K562 (cell line): ENCODE results near the gene HYPK. TPM values are rescaled to one million over a fixed set of nuclear protein-coding genes. Genes with fewer than 3 reads are reported as not detected.

ENCODE experiments used
- ATAC-seq: fragments of 200-7000 bp; cut with Tn5 transposase; 3 replicates; pipeline ENCODE4 v1.9.1; 2020; ENCODE audit warnings: moderate library complexity
- BruUV-seq: library from RNA; stranded (reverse); fragments of 400-500 nt; replicated peaks from 2 replicates; lab custom pipeline; 2021; lab: Mats Ljungman, UMichigan
- CTCF ChIA-PET: fragments of 300-600 bp; formaldehyde crosslinking; extraction: SDS; loops from one replicate; lab custom pipeline; 2021; ENCODE audit warnings: low intra/inter-chr PET ratio; lab: Yijun Ruan, JAX
- POLR2A ChIA-PET: fragments of 300-600, 350-650 bp; sonication (Branson Sonifier 250); formaldehyde crosslinking; extraction: SDS; loops from one replicate; lab custom pipeline; 2021; ENCODE audit warnings: antibody characterized with exemption, inconsistent platforms; lab: Yijun Ruan, JAX
- DNase-seq, 4 experiments: peaks; one replicate each; pipeline versions ENCODE4 v3.0.0 to v3.0.0-alpha.2; 2011 to 2018; ENCODE audit warnings: low spot score in 3 of 4, mixed read lengths in 3 of 4; ENCODE audit errors: extremely low read depth in 1 of 4
- FAIRE-seq: peaks from 2 replicates; lab custom pipeline; 2011; peaks lifted over from hg19 to GRCh38; lab: Jason Lieb, UNC
- H2AFZ ChIP-seq: 2 replicates; pipeline ENCODE4 v1.6.0; 2011; ENCODE audit warnings: low read depth, low read length, control low read depth, inconsistent platforms
- H3K27ac ChIP-seq: fragments of 200-600 bp; 3 replicates; pipeline ENCODE4 v1.8.0; 2011; ENCODE audit warnings: low read depth, mild to moderate bottlenecking, control low read depth, inconsistent platforms, low read length, moderate library complexity, mixed read lengths; ENCODE audit errors: extremely low read depth
- H3K27me3 ChIP-seq, 2 experiments: fragments of 300-600 bp in 1 of 2; 2 replicates in 1 of 2; 3 replicates in 1 of 2; pipeline versions ENCODE4 v1.6.0 to v1.8.0; 2011; ENCODE audit warnings: inconsistent platforms in 2 of 2, low read length in 2 of 2, mild to moderate bottlenecking in 1 of 2, mixed read lengths in 1 of 2, moderate library complexity in 1 of 2; ENCODE audit not compliant: control insufficient read depth in 2 of 2, insufficient read depth in 2 of 2
- H3K36me3 ChIP-seq: fragments of 300-600 bp; 3 replicates; pipeline ENCODE4 v1.8.0; 2011; ENCODE audit warnings: mild to moderate bottlenecking, low read length, inconsistent platforms; ENCODE audit not compliant: control insufficient read depth, insufficient read depth
- H3K4me1 ChIP-seq, 2 experiments: fragments of 200-600 bp in 1 of 2; replicated peaks in 1 of 2; 2 replicates in 1 of 2; 3 replicates in 1 of 2; pipeline versions ENCODE4 v1.5.1 to v1.8.0; 2011; ENCODE audit warnings: inconsistent platforms in 2 of 2, low read length in 2 of 2, mild to moderate bottlenecking in 1 of 2, mixed read lengths in 1 of 2, moderate library complexity in 1 of 2; ENCODE audit not compliant: control insufficient read depth in 2 of 2, insufficient read depth in 2 of 2
- H3K4me2 ChIP-seq: 2 replicates; pipeline ENCODE4 v1.6.1; 2011; ENCODE audit warnings: low read length, control low read depth, inconsistent platforms, mixed read lengths; ENCODE audit not compliant: insufficient read depth
- H3K4me3 ChIP-seq: fragments of 200-600 bp; sonication (generic), shearing (Covaris generic); 2 replicates; pipeline ENCODE4 v1.5.1; 2016; ENCODE audit warnings: control low read depth, inconsistent platforms
- H3K79me2 ChIP-seq: fragments of 200-600 bp; 3 replicates; pipeline ENCODE4 v1.8.0; 2011; ENCODE audit warnings: low read length, inconsistent platforms; ENCODE audit not compliant: control insufficient read depth, insufficient read depth
- H3K9ac ChIP-seq, 2 experiments: 2 replicates each; pipeline versions ENCODE4 v1.6.0 to v1.6.1; 2011; ENCODE audit warnings: low read depth in 2 of 2, low read length in 2 of 2, control low read depth in 1 of 2, inconsistent platforms in 1 of 2, mild to moderate bottlenecking in 1 of 2, mixed read lengths in 1 of 2; ENCODE audit not compliant: insufficient read depth in 1 of 2
- H3K9me1 ChIP-seq: one replicate; pipeline ENCODE4 v1.6.0; 2011; ENCODE audit warnings: inconsistent platforms, mild to moderate bottlenecking, low read length, moderate library complexity; ENCODE audit not compliant: control insufficient read depth, insufficient read depth
- H3K9me3 ChIP-seq: replicated peaks from 2 replicates; pipeline ENCODE4 v1.5.1; 2011; ENCODE audit warnings: low read depth, low read length, inconsistent platforms; ENCODE audit not compliant: control insufficient read depth, insufficient read depth
- H4K20me1 ChIP-seq: replicated peaks from 2 replicates; pipeline ENCODE4 v1.6.1; 2011; ENCODE audit warnings: low read length, inconsistent platforms, mixed read lengths; ENCODE audit not compliant: control insufficient read depth, insufficient read depth
- CBFA2T2 ChIP-seq: fragments of 450-650 bp; conservative IDR thresholded peaks from 2 replicates; pipeline ENCODE4 v1.6.1; 2017; ENCODE audit warnings: mild to moderate bottlenecking
- CREB1 ChIP-seq, 2 experiments: sonication (generic) in 1 of 2; formaldehyde crosslinking in 1 of 2; IDR thresholded peaks; 2 replicates each; pipeline versions ENCODE4 v1.6.1 to v1.8.0; 2012 to 2022; ENCODE audit warnings: inconsistent platforms in 1 of 2, mild to moderate bottlenecking in 1 of 2, missing genetic modification reagents in 1 of 2, moderate library complexity in 1 of 2
- PRPF4 ChIP-seq: fragments of 200-400 bp; formaldehyde crosslinking; IDR thresholded peaks from one replicate; pipeline ENCODE4 v1.6.1; 2017; ENCODE audit warnings: low read length, low read depth, mild to moderate bottlenecking; ENCODE audit not compliant: insufficient read depth, poor library complexity, severe bottlenecking
- ZFX ChIP-seq: sonication (generic); formaldehyde crosslinking; IDR thresholded peaks from 2 replicates; pipeline ENCODE4 v1.8.0; 2022; ENCODE audit warnings: mild to moderate bottlenecking, missing genetic modification reagents, moderate library complexity
- ZNF174 ChIP-seq: fragments of 250-450 bp; sonication (Bioruptor Pico); IDR thresholded peaks from 2 replicates; pipeline ENCODE4 v1.4.0; 2020; ENCODE audit warnings: mild to moderate bottlenecking
- ZNF197 ChIP-seq: fragments of 200-800 bp; sonication (Bioruptor generic); IDR thresholded peaks from 2 replicates; pipeline ENCODE4 v1.6.1; 2016; ENCODE audit warnings: low read depth, missing genetic modification characterization, missing compliant biosample characterization
- ZNF217 ChIP-seq: sonication (generic); formaldehyde crosslinking; IDR thresholded peaks from 2 replicates; pipeline ENCODE4 v1.8.0; 2022; ENCODE audit warnings: mild to moderate bottlenecking, missing genetic modification reagents
- ZNF75A ChIP-seq: fragments of 450-650 bp; formaldehyde crosslinking; IDR thresholded peaks from 2 replicates; pipeline ENCODE4 v1.4.0; 2020; ENCODE audit warnings: mild to moderate bottlenecking
- WGBS: fragments of 100-300 bp; shearing (Covaris generic); methylation state at CpG from one replicate; pipeline ENCODE4 v1.1.6; 2016; ENCODE audit warnings: low coverage, mixed read lengths; ENCODE audit not compliant: insufficient coverage; ENCODE audit errors: missing lambda C conversion rate; 5-methylcytosine and 5-hydroxymethylcytosine counted together
- in situ Hi-C: fragments of 300-500 bp; cut with MboI; formaldehyde crosslinking; loops from 4 replicates; pipeline ENCODE4 v1.15.0; 2018; ENCODE audit warnings: inconsistent platforms, mixed read lengths
- intact Hi-C: fragments of 100-400 bp; cut with micrococcal nuclease; formaldehyde crosslinking; loops from 2 replicates; pipeline ENCODE4 v1.14.2; 2022
- polyA plus RNA-seq, 8 experiments: library from polyadenylated mRNA; depleted of rRNA in 4 of 8; stranded (reverse) in 5 of 8; unstranded in 3 of 8; fragments of >200 nt; fragmentation: Nextera tagmentation in 2 of 8; fragmentation: Illumina TruSeq in 1 of 8; extraction: Ambion mirVana in 2 of 8; extraction: Trizol in 1 of 8; gene quantifications; 2 replicates each; pipeline versions ENCODE4 v1.2.1 to v1.2.3, GENCODE V29; 2011 to 2014; ENCODE audit warnings: inconsistent platforms in 1 of 8, missing spikeins in 1 of 8
- total RNA-seq, 7 experiments: library from RNA; depleted of rRNA in 6 of 7; stranded (reverse); fragments of >200 nt in 6 of 7; fragmentation: Illumina TruSeq in 2 of 7; extraction: Trizol in 2 of 7; gene quantifications; 2 replicates each; pipeline versions ENCODE4 v1.2.1 to v1.2.3, GENCODE V29; 2011 to 2021; ENCODE audit warnings: low replicate concordance in 1 of 7
- TF ChIP-seq, protein P1 (sequence below): fragments of 250-450 bp; sonication (Bioruptor Pico); IDR thresholded peaks from 2 replicates; pipeline ENCODE4 v1.4.0; 2020; ENCODE audit warnings: borderline replicate concordance
- TF ChIP-seq, protein P2 (sequence below): sonication (generic); formaldehyde crosslinking; IDR thresholded peaks from 2 replicates; pipeline ENCODE4 v1.9.0; 2022; ENCODE audit warnings: mild to moderate bottlenecking, missing genetic modification reagents
- TF ChIP-seq, protein P3 (sequence below), 3 experiments: fragments of 200-800 bp in 1 of 3; sonication (Bioruptor generic) in 1 of 3; sonication (generic) in 1 of 3; formaldehyde crosslinking in 1 of 3; IDR thresholded peaks; 2 replicates each; pipeline versions ENCODE4 v1.6.1 to v1.8.0; 2016 to 2022; ENCODE audit warnings: mild to moderate bottlenecking in 2 of 3, missing compliant biosample characterization in 2 of 3, missing genetic modification characterization in 2 of 3, missing genetic modification reagents in 1 of 3

HYPK gene
- total and polyA plus RNA-seq, 9 of the 15 experiments (the other 6 are each of a cell fraction or from before 2014, with no cell fraction given) = 7.2 to 28.0 (median 21.1) TPM

DNA sequence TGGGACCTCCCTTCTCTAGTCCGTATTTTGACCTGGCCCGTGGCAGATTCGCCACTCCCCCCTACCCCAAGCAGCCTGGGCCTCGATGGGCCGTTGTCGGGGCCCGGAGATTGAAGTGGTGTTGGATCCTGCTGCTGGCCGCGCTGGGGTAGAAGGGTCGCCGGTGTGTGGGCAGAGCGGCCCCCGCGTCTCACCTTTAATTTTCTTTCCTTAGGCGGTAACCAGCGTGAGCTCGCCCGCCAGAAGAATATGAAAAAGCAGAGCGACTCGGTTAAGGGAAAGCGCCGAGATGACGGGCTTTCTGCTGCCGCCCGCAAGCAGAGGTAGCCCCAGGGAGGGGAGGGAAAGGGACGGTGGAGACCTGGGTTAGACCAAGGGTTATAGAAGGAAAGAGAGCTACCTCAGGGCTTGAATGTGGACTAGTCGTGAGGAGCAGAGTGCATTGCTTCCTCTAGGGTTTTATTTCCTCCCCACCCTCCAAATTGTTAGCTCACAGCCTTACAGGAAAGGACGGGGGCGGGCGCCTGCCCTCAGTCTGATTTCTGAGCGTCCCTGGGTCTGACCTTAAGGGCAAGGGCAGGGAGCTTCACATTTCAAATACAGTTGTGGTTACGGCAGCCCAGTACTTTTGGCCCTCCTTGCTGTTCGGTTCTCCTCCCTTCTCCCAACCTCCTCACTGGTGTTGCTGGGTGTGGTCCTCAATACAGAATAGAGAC, 7.5 kb upstream of the HYPK start (continued):
- TF ChIP-seq, protein P1, sequence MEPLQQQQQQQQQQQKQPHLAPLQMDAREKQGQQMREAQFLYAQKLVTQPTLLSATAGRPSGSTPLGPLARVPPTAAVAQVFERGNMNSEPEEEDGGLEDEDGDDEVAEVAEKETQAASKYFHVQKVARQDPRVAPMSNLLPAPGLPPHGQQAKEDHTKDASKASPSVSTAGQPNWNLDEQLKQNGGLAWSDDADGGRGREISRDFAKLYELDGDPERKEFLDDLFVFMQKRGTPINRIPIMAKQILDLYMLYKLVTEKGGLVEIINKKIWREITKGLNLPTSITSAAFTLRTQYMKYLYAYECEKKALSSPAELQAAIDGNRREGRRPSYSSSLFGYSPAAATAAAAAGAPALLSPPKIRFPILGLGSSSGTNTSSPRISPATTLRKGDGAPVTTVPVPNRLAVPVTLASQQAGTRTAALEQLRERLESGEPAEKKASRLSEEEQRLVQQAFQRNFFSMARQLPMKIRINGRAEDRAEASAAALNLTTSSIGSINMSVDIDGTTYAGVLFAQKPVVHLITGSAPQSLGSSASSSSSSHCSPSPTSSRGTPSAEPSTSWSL (CRISPR knock-in tag) = no peak
- TF ChIP-seq ZNF197 (CRISPR knock-in tag) (no peak), CREB1 (IDR thresholded peaks at IDR 0.05) (no peak), CREB1 (CRISPR knock-in tag; IDR thresholded peaks at IDR 0.05) (no peak), CBFA2T2 (no peak), ZNF217 (no peak), ZNF75A (CRISPR knock-in tag) (no peak)
- TF ChIP-seq, protein P2, sequence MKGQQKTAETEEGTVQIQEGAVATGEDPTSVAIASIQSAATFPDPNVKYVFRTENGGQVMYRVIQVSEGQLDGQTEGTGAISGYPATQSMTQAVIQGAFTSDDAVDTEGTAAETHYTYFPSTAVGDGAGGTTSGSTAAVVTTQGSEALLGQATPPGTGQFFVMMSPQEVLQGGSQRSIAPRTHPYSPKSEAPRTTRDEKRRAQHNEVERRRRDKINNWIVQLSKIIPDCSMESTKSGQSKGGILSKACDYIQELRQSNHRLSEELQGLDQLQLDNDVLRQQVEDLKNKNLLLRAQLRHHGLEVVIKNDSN (CRISPR knock-in tag) = no peak

DNA sequence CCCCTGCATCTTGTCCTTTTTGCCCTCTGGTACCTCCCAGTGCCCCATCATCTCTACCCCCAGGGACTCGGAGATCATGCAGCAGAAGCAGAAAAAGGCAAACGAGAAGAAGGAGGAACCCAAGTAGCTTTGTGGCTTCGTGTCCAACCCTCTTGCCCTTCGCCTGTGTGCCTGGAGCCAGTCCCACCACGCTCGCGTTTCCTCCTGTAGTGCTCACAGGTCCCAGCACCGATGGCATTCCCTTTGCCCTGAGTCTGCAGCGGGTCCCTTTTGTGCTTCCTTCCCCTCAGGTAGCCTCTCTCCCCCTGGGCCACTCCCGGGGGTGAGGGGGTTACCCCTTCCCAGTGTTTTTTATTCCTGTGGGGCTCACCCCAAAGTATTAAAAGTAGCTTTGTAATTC, 6.8 kb upstream of the HYPK start:
- WGBS = 90% methylated on average over 7 of the region's 10 CpGs
- Histone ChIP-seq H2AFZ (no peak overlapping the region), H3K4me3 (peak overlapping the region; percentile 95), H3K9ac (peak overlapping the region; percentile 100), H3K27ac (peak overlapping the region; percentile 99; the same call in 2 of the 3 replicates), H3K36me3 (peaks cover 48% of the 10 kb centered on the region), H3K27me3 (no peaks in the 10 kb centered on the region), H3K79me2 (peaks cover 36% of the 10 kb centered on the region), H3K4me1 (peaks cover 26 to 37% of the 10 kb centered on the region in 2 experiments), H3K9me3 (no peaks in the 10 kb centered on the region), H4K20me1 (peaks cover 17% of the 10 kb centered on the region; the same call in 1 of the 2 replicates), H3K9me1 (peaks cover 17% of the 10 kb centered on the region), H3K4me2 (peak overlapping the region; percentile 96)
- CTCF ChIA-PET = no interaction called here
- no TSS peak for BruUV-seq
- POLR2A ChIA-PET = interaction anchor here (0.6 to 6.1 kb wide), 6 partner anchors 8 to 382 kb away, joined by 3 to 29 read pairs (median 10); partner anchors contain the start of genes ELL3, HYPK, MFAP1 and SERINC4
- no peak for ATAC-seq
- intact Hi-C loops = no loop called here
- in situ Hi-C loops = no loop called here
- no peak for FAIRE-seq
- no peak for DNase-seq
- TF ChIP-seq PRPF4 (no peak), ZNF174 (CRISPR knock-in tag) (no peak), CREB1 (IDR thresholded peaks at IDR 0.05) (no peak), CREB1 (CRISPR knock-in tag; IDR thresholded peaks at IDR 0.05) (no peak), ZFX (CRISPR knock-in tag) (no peak)
- TF ChIP-seq, protein P3, sequence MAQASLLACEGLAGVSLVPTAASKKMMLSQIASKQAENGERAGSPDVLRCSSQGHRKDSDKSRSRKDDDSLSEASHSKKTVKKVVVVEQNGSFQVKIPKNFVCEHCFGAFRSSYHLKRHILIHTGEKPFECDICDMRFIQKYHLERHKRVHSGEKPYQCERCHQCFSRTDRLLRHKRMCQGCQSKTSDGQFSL (CRISPR knock-in tag; IDR thresholded peaks at IDR 0.05) = no peak
- TF ChIP-seq, protein P3 (tag; IDR thresholded peaks at IDR 0.05) = no peak
